Activated CD8-positive, alpha-beta T cell treated with anti-CD3 and anti-CD28 coated beads for 36 hours (primary cell): ENCODE measurements around the gene PRR7. TPM values are rescaled to one million over a fixed set of nuclear protein-coding genes. Genes with fewer than 3 reads are reported as not detected.

ENCODE experiments used
- ATAC-seq: fragments of 200-7000 bp; cut with Tn5 transposase; one replicate; pipeline ENCODE4 v1.10.0; 2021; ENCODE audit warnings: mild to moderate bottlenecking, moderate library complexity
- CTCF ChIA-PET: fragments of 350-600 bp; sonication (Branson Sonifier 250); formaldehyde crosslinking; loops from one replicate; lab custom pipeline; 2021; ENCODE audit warnings: antibody characterized with exemption; lab: Charles Lee
- POLR2A ChIA-PET: fragments of 350-600 bp; sonication (Branson Sonifier 250); formaldehyde crosslinking; loops from one replicate; lab custom pipeline; 2021; ENCODE audit warnings: antibody characterized with exemption; lab: Charles Lee
- DNase-seq: peaks from one replicate; pipeline ENCODE4 v3.0.0-alpha.2; 2020
- H3K27ac Mint-ChIP-seq: one replicate; pipeline ENCODE4 v1.8.0; 2021; ENCODE audit warnings: mild to moderate bottlenecking, mixed read lengths
- H3K27me3 Mint-ChIP-seq: one replicate; pipeline ENCODE4 v1.8.0; 2021; ENCODE audit warnings: mixed read lengths
- H3K36me3 Mint-ChIP-seq: one replicate; pipeline ENCODE4 v1.8.0; 2021; ENCODE audit warnings: low read depth, mixed read lengths
- H3K4me1 Mint-ChIP-seq: one replicate; pipeline ENCODE4 v1.8.0; 2021; ENCODE audit warnings: low read depth, mixed read lengths
- H3K4me3 Mint-ChIP-seq: one replicate; pipeline ENCODE4 v1.8.0; 2021; ENCODE audit warnings: mild to moderate bottlenecking, moderate library complexity, mixed read lengths
- H3K9me3 Mint-ChIP-seq: one replicate; pipeline ENCODE4 v1.8.0; 2021; ENCODE audit warnings: mixed read lengths
- CTCF ChIP-seq: fragments of 200-600 bp; IDR thresholded peaks from one replicate; pipeline ENCODE4 v1.8.0; 2022; ENCODE audit warnings: antibody characterized with exemption, mild to moderate bottlenecking
- intact Hi-C: fragments of 100-400 bp; cut with micrococcal nuclease; formaldehyde crosslinking; loops from one replicate; pipeline ENCODE4 v1.10.0; 2022
- total RNA-seq, 2 experiments: library from RNA; stranded (reverse); gene quantifications; one replicate each; pipeline ENCODE4 v1.2.3, GENCODE V29; 2021

Gene PRR7
- total RNA-seq, 2 experiments from 2014 or later, result 32.6 to 36.4 TPM

DNA sequence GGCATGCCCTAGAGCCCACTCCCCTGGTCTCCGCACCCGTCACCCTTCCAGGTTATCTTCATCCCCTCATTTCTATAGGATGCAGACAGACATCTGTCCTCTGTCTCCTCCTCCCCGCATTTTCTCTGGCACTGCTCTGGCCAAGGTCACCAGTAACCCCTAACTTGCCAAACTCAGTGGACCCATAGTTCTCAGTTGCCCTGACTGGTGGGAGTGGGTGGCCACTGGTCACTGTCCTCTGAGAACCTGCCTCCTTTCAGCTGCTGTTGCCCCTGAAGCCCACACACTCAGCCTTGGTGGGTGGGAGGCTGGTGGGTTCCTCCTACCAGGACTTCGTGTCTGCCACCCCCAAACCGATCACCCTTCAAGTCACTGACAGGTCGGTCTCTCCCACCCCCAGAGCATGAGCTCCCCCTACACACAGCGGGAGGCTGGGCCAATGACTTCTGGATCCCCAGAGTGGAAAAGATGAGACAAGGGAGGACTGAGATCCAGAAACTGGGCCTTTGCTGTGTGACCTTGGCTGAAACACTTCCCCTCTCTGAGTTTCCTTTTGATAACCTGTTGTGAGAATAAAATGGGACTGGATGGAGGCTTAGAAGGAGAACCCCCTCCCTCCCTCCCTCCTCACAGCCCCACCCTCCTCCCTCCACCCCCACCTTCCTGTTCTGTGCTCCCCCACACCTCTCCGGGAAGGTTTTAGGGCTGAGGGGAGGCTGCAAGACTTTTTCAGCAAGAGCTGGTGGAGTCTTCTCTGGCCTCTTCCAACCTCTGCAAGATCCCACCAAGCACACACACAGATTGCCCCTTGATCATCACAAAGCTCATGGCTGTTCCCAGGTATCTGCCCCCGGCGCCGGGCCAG, 29.2 kb downstream of the PRR7 start:
- ATAC-seq, result peak; percentile 8
- peaks cover 19% of the 10 kb centered on the region for H3K36me3 Mint-ChIP-seq
- peaks cover 65% of the 10 kb centered on the region for H3K4me1 Mint-ChIP-seq
- ChIA-PET POLR2A (interaction anchor here (0.6 to 22.8 kb wide), 6 partner anchors 14 to 63 kb away, joined by 3 to 294 read pairs (median 4); partner anchors contain the start of genes PDLIM7 and PRR7), CTCF (interaction anchor here (1.0 to 6.5 kb wide), 10 partner anchors 13 to 166 kb away, joined by 4 to 48 read pairs (median 8); no protein-coding TSS in a partner anchor)
- peak overlapping the region; percentile 25 for H3K4me3 Mint-ChIP-seq
- DNase-seq, result peak; percentile 67
- H3K9me3 Mint-ChIP-seq, result no peaks in the 10 kb centered on the region
- intact Hi-C loops, result no loop called here
- H3K27me3 Mint-ChIP-seq, result no peaks in the 10 kb centered on the region
- H3K27ac Mint-ChIP-seq, result peak overlapping the region; percentile 82
- no peak for TF ChIP-seq CTCF

GRCh38 chr5:177476531-177477233, 30.1 kb downstream of the PRR7 start:
- Mint-ChIP-seq H3K9me3 (no peaks in the 10 kb centered on the region), H3K27ac (peak overlapping the region; percentile 82), H3K27me3 (no peaks in the 10 kb centered on the region), H3K36me3 (peaks cover 12% of the 10 kb centered on the region), H3K4me3 (peak overlapping the region; percentile 25), H3K4me1 (peaks cover 56% of the 10 kb centered on the region)
- ChIA-PET CTCF (interaction anchor here (0.8 to 6.5 kb wide), 10 partner anchors 12 to 167 kb away, joined by 3 to 48 read pairs (median 8); no protein-coding TSS in a partner anchor), POLR2A (interaction anchor here (0.6 to 22.8 kb wide), 6 partner anchors 13 to 62 kb away, joined by 3 to 294 read pairs (median 4); partner anchors contain the start of genes PDLIM7 and PRR7)
- no peak for TF ChIP-seq CTCF
- peak; percentile 23 for DNase-seq
- intact Hi-C loops, result no loop called here
- no peak for ATAC-seq

DNA sequence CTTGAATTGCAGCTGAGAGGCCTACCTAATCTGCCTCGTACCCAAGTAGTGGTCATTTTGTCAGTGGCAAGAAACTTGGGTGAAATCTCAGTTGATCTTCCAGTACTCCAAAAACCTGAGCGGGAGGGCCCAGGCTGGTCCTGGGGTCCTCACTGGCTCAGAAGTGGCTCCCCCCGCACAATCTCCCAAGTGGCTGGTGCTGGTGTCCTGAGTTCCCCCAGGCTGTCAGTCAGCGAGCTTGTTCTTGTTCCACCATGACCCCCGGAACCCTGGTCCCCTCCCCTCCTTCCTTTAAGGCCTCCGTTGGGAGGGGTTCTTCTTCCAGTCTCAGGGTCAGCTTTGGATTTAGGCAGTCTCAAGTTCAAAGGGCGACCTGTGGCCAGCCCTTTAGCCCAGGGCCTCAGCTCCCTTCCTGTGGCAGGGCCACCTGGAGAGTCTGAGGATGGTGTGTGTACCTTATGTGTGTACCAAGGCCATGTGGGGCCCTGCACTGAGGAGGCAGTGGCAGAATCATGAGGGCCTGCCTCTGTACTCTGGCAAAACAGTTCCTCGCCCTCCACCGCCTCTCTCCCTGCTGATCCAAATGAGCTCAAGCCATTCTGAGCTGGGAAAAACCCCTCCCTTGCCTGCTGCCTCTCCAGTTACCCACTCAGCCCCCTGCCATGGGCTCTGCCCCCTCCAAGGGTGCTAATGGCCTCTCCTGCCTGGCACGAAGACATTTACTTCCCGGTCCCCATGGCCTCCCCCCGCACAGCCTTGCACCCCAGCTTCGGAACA, 31.3 kb downstream of the PRR7 start:
- no peak overlapping the region for H3K4me3 Mint-ChIP-seq
- peaks cover 8% of the 10 kb centered on the region for H3K36me3 Mint-ChIP-seq
- ATAC-seq, result no peak
- H3K4me1 Mint-ChIP-seq, result peaks cover 55% of the 10 kb centered on the region
- H3K9me3 Mint-ChIP-seq, result no peaks in the 10 kb centered on the region
- CTCF ChIA-PET, result interaction anchor here (0.9 to 6.5 kb wide), 10 partner anchors 11 to 168 kb away, joined by 3 to 48 read pairs (median 6); partner anchors contain the start of gene PDLIM7
- no peaks in the 10 kb centered on the region for H3K27me3 Mint-ChIP-seq
- peak; percentile 22 for DNase-seq
- intact Hi-C loops, result no loop called here
- peak overlapping the region; percentile 98 for H3K27ac Mint-ChIP-seq
- TF ChIP-seq CTCF, result no peak
- POLR2A ChIA-PET, result interaction anchor here (0.6 to 22.8 kb wide), 10 partner anchors 17 to 167 kb away, joined by 3 to 294 read pairs (median 3); partner anchors contain the start of genes PDLIM7, PRR7 and SLC34A1

DNA sequence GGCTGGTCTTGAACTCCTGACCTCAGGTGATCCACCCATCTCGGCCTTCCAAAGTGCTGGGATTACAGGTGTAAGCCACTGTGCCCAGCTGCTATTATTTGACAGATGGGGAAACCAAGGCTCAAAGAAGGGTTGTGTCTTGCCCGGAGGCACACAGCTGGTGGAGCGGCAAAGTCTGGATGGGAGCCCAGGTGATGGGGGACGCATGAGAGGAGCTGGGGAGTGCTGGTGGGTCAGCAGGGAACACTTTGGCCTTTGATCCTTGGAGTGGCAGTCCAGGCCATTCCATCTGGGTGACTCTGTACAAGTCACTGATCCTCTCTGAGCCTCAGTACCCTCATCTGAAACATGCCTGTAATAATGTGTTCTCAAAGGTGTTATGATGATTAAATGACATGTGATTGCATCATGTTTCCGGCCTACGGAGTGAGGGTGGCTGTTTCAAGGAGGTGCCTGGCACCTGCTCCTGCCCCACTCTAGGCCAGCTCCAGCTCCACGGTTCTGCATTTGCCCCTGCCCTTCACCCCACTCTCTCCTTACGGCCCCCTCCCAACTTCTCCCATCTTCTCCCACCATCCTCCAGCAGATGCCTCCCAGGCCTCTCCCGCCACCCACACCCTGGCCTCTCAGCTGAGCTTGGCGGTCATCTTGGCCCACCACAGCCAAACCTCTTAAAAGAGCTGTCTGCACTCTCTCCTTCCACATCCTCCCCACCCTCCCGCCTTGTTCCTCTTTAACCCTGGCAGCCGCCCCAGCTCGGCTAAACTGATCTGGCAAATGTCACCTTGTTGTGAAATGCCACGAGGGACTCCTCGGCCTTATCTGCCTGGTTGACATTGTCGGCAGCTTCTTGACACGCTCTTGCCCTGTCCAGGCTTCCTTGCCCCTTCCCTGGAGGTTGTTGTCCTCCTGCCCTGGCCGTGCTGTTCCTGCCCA, 32.4 kb downstream of the PRR7 start:
- Mint-ChIP-seq H3K4me3 (peak overlapping the region; percentile 32), H3K36me3 (peaks cover 8% of the 10 kb centered on the region), H3K27ac (peak overlapping the region; percentile 98), H3K4me1 (peaks cover 52% of the 10 kb centered on the region), H3K27me3 (no peaks in the 10 kb centered on the region), H3K9me3 (no peaks in the 10 kb centered on the region)
- ATAC-seq (peak; percentile 76), DNase-seq (peak; percentile 80)
- ChIA-PET CTCF (interaction anchor here (0.7 to 6.5 kb wide), 11 partner anchors 10 to 170 kb away, joined by 3 to 48 read pairs (median 4); partner anchors contain the start of gene PDLIM7), POLR2A (interaction anchor here (0.6 to 22.8 kb wide), 7 partner anchors 16 to 168 kb away, joined by 3 to 294 read pairs (median 3); partner anchors contain the start of genes PDLIM7, PRR7 and SLC34A1)
- no peak for TF ChIP-seq CTCF
- intact Hi-C loops, result no loop called here
